ENCODE data around the gene ZG16B. TPM values are rescaled to one million over a fixed set of nuclear protein-coding genes. Genes with fewer than 3 reads are reported as not detected.

The ZG16B gene
- total and polyA plus RNA-seq, 7 donors: 0.62 TPM; not detected in 6

GRCh38 chr16:2787406-2787805, 42.7 kb upstream of the ZG16B start, which contains the start of gene PRSS33:
TSS of gene PRSS33 (minus strand) at chr16:2787560. CDS start at chr16:2786547, 1,013 bp downstream.
- Histone ChIP-seq H3K4me1 (no peaks in the 10 kb centered on the region), H3K27me3 (ENCODE audit: insufficient read depth in 3 of 3, low read length in 2 of 3) (peaks cover 0 to 56% (median 24%) of the 10 kb centered on the region in 3 donors), H3K4me3 (no peak within 1 kb of the TSS), H3K27ac (no peak within 1 kb of the TSS), H3K36me3 (ENCODE audit: insufficient read depth in 1 of 2, low read depth in 1 of 2) (no peaks in the 10 kb centered on the region), H3K9me3 (no peaks in the 10 kb centered on the region)
- WGBS, 3 donors: 25 to 31% (median 29%) methylated on average over 10 of the region's 10 CpGs
- DNase-seq: no peak
- TF ChIP-seq CTCF (IDR thresholded peaks at IDR 0.05): no peak
- intact Hi-C loops (cut with DNase I): loop anchor here in 1 of 2 donors (5.0 kb wide), 1 partner anchor 75 kb away; no protein-coding TSS in a partner anchor
- ATAC-seq: no peak

- Histone ChIP-seq H3K4me3 (no peak overlapping the region), H3K4me1 (no peaks in the 10 kb centered on the region)
- 22 to 46% (median 29%) methylated on average over 7 of the region's 7 CpGs for WGBS, 3 donors
These were observed 42.1 kb upstream of the ZG16B start for GRCh38 chr16:2787961-2788360.

GRCh38 chr16:2790631-2791030, 39.5 kb upstream of the ZG16B start:
- no peak overlapping the region for H3K27ac ChIP-seq
- DNase-seq (no peak), ATAC-seq (no peak)
- 78 to 80% (median 79%) methylated on average over 5 of the region's 5 CpGs for WGBS, 3 donors
- H3K4me1 ChIP-seq: no peaks in the 10 kb centered on the region
- no peaks in the 10 kb centered on the region for H3K9me3 ChIP-seq
- no peak overlapping the region for H3K4me3 ChIP-seq
- H3K36me3 ChIP-seq (ENCODE audit: insufficient read depth in 1 of 2, low read depth in 1 of 2): no peaks in the 10 kb centered on the region
- TF ChIP-seq CTCF (IDR thresholded peaks at IDR 0.05): no peak
- intact Hi-C loops (cut with DNase I): no loop called here
- H3K27me3 ChIP-seq (ENCODE audit: insufficient read depth in 3 of 3, low read length in 2 of 3): peaks cover 0 to 44% (median 19%) of the 10 kb centered on the region in 3 donors

More at GRCh38 chr16:2787961-2788360, 42.1 kb upstream of the ZG16B start:
- intact Hi-C loops (cut with DNase I): loop anchor here in 1 of 2 donors (5.0 kb wide), 1 partner anchor 74 kb away; no protein-coding TSS in a partner anchor
- H3K9me3 ChIP-seq: no peaks in the 10 kb centered on the region
- H3K27ac ChIP-seq: no peak overlapping the region
- ATAC-seq: no peak
- H3K36me3 ChIP-seq (ENCODE audit: insufficient read depth in 1 of 2, low read depth in 1 of 2): no peaks in the 10 kb centered on the region
- peaks cover 0 to 56% (median 24%) of the 10 kb centered on the region in 3 donors for H3K27me3 ChIP-seq (ENCODE audit: insufficient read depth in 3 of 3, low read length in 2 of 3)
- no peak for TF ChIP-seq CTCF (IDR thresholded peaks at IDR 0.05)
- no peak for DNase-seq

- Histone ChIP-seq H3K36me3 (ENCODE audit: insufficient read depth in 1 of 2, low read depth in 1 of 2) (no peaks in the 10 kb centered on the region), H3K27me3 (ENCODE audit: insufficient read depth in 3 of 3, low read length in 2 of 3) (peaks cover 0 to 39% (median 14%) of the 10 kb centered on the region in 3 donors), H3K4me3 (no peak overlapping the region), H3K9me3 (no peaks in the 10 kb centered on the region), H3K27ac (no peak overlapping the region), H3K4me1 (no peaks in the 10 kb centered on the region)
- intact Hi-C loops (cut with DNase I): no loop called here
- 64 to 76% (median 69%) methylated on average over 8 of the region's 8 CpGs for WGBS, 3 donors
- ATAC-seq: no peak
- peak in 1 of 2 donors; percentile 30 for DNase-seq
- no peak for TF ChIP-seq CTCF (IDR thresholded peaks at IDR 0.05)
These were observed 38.9 kb upstream of the ZG16B start for GRCh38 chr16:2791174-2791573.

GRCh38 chr16:2792940-2793339, 37.2 kb upstream of the ZG16B start:
- ATAC-seq (no peak), DNase-seq (no peak)
- Histone ChIP-seq H3K27ac (no peak overlapping the region), H3K27me3 (ENCODE audit: insufficient read depth in 3 of 3, low read length in 2 of 3) (peaks cover 0 to 29% (median 12%) of the 10 kb centered on the region in 3 donors), H3K4me1 (no peaks in the 10 kb centered on the region), H3K4me3 (no peak overlapping the region), H3K36me3 (ENCODE audit: insufficient read depth in 1 of 2, low read depth in 1 of 2) (no peaks in the 10 kb centered on the region), H3K9me3 (no peaks in the 10 kb centered on the region)
- TF ChIP-seq CTCF (IDR thresholded peaks at IDR 0.05): no peak
- intact Hi-C loops (cut with DNase I): no loop called here
- 82 to 85% (median 84%) methylated on average over 10 of the region's 10 CpGs for WGBS, 3 donors
